Middle frontal gyrus (tissue), 1 donor: Measurements from ENCODE around the gene PON3.

ENCODE experiments used
- DNase-seq: peaks from one replicate; pipeline ENCODE4 v3.0.0-alpha.2; 2015; ENCODE audit warnings: low spot score; ENCODE audit errors: extremely low spot score

The PON3 gene

DNA sequence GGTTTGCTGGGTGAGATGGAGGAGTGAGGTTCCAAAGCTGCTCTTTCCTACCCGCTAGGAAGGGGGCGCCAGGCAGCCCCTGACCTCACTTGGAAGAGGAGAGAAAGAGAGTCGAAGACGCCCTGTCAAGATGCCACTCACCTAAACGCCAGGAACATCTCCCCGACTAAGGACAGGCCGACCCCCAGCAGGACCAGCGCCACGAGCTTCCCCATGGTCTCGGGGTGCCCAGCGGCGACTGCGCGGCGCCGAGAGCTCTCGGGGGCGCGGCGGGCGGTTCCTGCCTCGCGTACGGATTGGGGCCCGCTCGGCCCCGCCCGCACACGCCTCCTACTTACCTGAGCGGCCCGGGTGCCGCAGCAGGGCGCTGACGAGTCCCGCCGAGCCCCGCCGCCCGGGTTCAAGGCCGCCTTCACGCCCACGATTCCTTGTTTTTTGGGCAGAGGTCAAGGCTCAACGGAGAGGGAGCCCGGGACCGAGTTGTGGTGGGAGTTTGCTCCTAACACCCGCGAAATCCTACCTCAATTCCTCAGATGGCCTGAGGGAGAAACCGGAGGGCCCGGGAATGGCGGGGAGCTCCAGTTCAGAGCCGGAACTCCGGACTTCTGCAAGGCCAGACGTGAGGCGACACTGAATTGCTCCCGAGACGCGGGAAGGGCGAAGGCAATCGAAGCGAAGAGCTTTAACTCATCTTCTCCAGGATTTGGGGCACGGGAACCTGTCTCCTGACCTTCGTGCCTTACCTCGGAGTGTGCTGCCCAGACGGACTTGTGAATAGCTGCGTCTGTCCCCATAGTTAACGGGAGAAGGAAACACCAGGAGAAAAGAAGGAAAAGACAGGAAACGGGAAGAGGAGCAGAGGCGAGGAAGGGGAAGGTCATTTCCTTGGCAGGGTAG lies at the start of gene PON3:
Gene PON3 (minus strand): TSS at position 240 of the 897 bp plus-strand sequence. CDS start 25 bp downstream, at position 215.
- DNase-seq = no peak

DNA sequence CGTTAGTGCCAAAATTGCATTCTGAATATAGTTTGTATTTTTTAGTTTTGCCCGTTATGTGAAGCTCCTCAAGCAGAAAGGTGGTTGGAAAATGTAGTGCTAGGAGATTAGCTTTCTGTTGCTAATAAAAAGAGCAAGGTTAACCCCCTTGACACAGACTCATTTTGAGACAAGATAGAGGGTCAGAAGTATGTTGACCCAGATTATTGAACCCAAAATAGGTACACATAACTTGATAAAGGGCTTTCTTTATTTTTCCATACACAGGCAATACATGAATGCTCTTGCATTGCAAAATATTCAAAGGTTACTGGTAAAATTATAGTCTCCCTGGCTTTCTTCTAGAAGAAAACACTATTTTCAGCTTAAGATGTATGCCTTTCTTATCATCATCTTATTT lies 48.6 kb upstream of the PON3 start:
- no peak for DNase-seq

GRCh38 chr7:95441042-95441823 lies 45.1 kb upstream of the PON3 start:
- DNase-seq = no peak

- no peak for DNase-seq
Measured at GRCh38 chr7:95440394-95441038, 44.3 kb upstream of the PON3 start.

- no peak for DNase-seq
Measured at GRCh38 chr7:95436407-95436806, 40.2 kb upstream of the PON3 start.

- no peak for DNase-seq
Measured at GRCh38 chr7:95435422-95435780, 39.2 kb upstream of the PON3 start.

- DNase-seq = peak; percentile 36
Measured at GRCh38 chr7:95434557-95435421, 38.6 kb upstream of the PON3 start, which contains the start of gene PON2. Gene PON2, minus strand, starts transcription at chr7:95435028. Its CDS starts 77 bp downstream, at chr7:95434951.

DNA sequence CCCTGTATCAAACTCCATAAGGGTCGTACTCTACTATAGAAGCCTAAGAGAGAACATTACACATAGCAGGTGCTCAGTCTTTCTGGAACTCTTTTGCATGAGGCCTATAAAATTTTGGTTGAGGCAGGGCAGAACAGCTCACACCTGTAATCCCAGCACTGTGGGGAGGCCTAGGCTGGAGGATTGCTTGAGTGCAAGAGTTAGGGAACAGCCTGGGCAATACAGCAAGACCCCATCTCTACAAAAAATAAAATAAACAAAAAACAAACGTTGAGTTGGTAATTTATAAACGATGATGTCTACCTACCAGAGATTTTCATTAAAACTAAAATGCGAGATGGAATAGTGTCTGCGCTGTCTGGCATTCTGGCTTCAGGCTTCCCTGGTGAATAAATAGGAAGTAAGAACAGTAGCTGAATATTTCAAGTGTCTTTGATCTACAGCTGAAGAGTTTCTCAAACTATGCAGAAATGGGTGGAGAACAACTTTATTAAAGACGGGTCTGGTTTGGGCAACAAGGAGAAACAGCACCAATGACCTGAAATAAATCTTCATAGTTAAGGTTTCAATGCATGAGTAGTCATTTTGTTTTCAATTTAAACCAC lies 37.9 kb upstream of the PON3 start:
- DNase-seq = no peak

GRCh38 chr7:95433129-95433528 lies 37.0 kb upstream of the PON3 start:
- no peak for DNase-seq

DNA sequence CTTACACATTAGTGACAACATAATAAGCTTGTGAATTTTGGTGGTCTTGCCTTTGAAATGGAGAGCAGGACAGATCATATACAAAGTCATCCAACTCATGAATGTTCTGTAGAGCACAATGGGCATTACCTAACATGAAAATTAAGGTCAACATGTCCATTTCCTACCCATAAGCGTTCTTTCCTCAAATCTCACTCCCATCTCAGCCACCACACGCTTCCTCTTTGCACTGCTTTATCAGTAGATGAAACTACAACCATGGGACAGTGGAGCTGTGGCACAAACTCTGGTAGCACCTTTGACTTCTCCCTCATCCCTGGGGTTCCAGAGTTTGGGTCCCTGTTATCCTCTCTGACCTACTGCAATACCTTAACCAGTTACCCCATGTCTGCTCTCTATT lies 36.4 kb upstream of the PON3 start:
- no peak for DNase-seq

GRCh38 chr7:95430864-95431263 lies 34.7 kb upstream of the PON3 start:
- DNase-seq = no peak

- DNase-seq = no peak
Measured at GRCh38 chr7:95429241-95429990, 33.2 kb upstream of the PON3 start.

DNA sequence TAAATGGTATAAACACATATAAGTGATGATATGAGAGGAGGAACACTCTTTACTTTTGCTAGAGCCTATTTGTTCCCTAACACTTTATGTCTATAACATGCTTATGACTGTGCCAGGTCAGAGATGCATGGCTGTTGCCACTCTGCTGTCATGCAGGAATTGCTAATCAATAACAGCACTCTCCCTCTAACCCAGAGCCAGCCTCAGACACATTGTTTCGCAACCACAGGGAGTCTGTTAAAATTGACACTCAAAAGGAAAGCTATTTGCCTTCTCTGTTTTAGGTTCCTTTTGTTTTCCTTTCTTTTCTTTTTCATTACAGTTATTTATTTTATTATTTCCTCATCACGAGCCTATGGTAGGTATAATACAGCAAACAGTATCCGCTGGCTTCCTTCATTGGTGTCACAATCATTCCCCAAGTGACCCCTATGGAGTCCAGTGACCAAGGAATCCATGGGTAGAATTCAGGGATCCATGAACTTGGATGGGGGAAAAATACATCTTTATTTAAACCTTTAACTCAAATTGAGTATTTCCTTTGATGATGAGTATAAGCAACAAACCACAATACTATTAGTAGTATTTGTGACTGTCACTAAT lies 31.8 kb upstream of the PON3 start:
- no peak for DNase-seq

DNA sequence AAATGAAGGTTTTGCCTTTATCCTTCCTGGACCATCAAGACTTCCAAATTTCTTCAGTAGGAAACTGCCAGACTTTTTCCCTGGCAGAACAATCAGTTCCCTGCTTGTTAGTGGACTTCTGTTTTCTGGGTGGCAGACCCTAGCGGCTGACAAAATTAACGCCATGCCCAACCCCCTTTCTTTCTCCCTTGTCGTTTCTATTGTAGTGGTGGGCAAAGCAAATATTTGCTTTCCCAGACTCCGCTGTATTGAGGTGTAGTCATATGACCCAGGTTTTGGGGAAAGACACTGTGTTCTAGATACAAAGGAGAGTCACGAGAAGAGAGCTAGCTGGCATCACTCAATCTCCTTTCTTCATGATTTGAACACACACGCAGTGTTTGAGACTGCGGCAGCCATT lies 31.0 kb upstream of the PON3 start:
- DNase-seq = no peak

- DNase-seq = no peak
Measured at GRCh38 chr7:95425694-95426093, 29.5 kb upstream of the PON3 start.

GRCh38 chr7:95424716-95425115 lies 28.5 kb upstream of the PON3 start:
- DNase-seq = no peak

DNA sequence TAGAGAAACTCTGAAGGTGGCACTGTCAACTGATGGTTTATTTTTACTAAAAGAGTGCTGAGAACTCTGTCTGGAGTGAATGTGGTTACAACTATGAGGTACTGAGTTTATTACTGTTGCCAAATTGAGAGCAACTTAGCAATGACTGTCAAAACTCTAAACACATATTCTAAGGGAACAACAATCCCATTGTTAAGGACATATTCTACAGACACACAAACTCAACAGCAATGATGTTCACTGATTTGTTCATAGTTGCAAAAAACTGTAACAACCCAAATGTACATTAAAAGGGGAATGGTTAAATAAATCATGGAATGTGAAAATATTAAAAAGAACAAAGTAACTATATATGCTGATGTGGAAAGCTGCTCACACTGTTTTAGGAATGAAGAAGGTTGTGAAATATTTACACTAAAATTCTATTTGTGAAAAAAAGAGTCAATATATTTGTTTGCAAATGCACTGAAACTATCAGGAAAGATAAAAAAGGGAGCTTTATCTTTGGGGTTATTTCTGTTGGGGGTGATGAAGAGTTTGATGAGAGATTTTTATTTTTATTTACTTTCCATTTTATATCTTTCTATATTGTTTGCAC lies 25.8 kb upstream of the PON3 start:
- DNase-seq = no peak

GRCh38 chr7:95421000-95421846 lies 25.0 kb upstream of the PON3 start:
- no peak for DNase-seq
